Measurements from ENCODE around the gene FPGS.

DNA sequence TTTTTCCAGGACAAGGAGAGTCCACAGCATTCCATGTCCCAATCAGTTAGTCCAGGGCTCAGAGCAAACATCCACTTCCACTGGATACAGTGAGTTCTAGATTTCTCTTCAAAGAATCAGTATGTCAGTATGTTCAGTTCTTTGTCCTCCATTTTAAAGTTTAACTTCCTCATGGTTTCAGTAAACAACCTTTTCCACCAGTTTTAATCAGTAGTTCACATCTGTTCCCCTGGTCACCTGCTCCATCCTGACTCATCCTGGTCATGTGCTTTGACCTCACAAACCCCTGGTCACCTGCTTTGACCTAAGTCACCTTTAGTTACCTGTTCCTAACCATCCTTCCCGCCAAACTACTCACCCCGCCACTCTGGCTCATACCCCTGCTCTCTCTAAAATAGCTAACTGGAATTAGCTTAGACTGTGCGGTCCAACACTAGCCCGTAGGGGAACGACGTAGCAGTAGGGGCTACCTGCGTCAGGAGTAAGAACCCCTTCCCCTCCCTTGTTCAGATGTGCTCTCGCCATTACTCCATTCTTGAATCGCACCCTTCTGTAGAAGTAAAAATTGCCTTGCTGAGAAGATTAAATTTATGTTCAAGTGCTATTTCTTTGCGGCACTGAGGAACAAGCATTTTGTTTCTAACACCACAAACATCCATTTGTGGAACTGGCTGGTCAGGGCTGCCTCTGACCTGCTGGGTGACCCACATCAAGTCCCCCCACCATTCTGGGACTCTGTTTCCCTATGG, 46.2 kb downstream of the FPGS start:
- TF ChIP-seq, protein P1, sequence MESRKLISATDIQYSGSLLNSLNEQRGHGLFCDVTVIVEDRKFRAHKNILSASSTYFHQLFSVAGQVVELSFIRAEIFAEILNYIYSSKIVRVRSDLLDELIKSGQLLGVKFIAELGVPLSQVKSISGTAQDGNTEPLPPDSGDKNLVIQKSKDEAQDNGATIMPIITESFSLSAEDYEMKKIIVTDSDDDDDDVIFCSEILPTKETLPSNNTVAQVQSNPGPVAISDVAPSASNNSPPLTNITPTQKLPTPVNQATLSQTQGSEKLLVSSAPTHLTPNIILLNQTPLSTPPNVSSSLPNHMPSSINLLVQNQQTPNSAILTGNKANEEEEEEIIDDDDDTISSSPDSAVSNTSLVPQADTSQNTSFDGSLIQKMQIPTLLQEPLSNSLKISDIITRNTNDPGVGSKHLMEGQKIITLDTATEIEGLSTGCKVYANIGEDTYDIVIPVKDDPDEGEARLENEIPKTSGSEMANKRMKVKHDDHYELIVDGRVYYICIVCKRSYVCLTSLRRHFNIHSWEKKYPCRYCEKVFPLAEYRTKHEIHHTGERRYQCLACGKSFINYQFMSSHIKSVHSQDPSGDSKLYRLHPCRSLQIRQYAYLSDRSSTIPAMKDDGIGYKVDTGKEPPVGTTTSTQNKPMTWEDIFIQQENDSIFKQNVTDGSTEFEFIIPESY (IDR thresholded peaks at IDR 0.05; ENCODE audit: extremely low read depth, insufficient replicate concordance, low read length): no peak
- TF ChIP-seq, protein P2, sequence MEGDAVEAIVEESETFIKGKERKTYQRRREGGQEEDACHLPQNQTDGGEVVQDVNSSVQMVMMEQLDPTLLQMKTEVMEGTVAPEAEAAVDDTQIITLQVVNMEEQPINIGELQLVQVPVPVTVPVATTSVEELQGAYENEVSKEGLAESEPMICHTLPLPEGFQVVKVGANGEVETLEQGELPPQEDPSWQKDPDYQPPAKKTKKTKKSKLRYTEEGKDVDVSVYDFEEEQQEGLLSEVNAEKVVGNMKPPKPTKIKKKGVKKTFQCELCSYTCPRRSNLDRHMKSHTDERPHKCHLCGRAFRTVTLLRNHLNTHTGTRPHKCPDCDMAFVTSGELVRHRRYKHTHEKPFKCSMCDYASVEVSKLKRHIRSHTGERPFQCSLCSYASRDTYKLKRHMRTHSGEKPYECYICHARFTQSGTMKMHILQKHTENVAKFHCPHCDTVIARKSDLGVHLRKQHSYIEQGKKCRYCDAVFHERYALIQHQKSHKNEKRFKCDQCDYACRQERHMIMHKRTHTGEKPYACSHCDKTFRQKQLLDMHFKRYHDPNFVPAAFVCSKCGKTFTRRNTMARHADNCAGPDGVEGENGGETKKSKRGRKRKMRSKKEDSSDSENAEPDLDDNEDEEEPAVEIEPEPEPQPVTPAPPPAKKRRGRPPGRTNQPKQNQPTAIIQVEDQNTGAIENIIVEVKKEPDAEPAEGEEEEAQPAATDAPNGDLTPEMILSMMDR (IDR thresholded peaks at IDR 0.05 in 2 of 3, conservative IDR thresholded peaks at IDR 0.05 in 1 of 3; ENCODE audit: borderline replicate concordance in 1 of 3, insufficient read depth in 1 of 3, low read depth in 2 of 3, low read length in 2 of 3): no peak
- TF ChIP-seq ZFX (IDR thresholded peaks at IDR 0.05) (no peak), POLR2AphosphoS5 (IDR thresholded peaks at IDR 0.05; ENCODE audit: low read depth, low read length) (no peak), EGR1 (IDR thresholded peaks at IDR 0.05; ENCODE audit: low read depth) (no peak), POLR2A (IDR thresholded peaks at IDR 0.05; ENCODE audit: borderline replicate concordance, extremely low read depth, insufficient read depth, insufficient read length) (no peak), EZH2 (IDR thresholded peaks at IDR 0.05) (no peak), CEBPB (IDR thresholded peaks at IDR 0.05; ENCODE audit: low read depth) (no peak), EZH2phosphoT487 (IDR thresholded peaks at IDR 0.05; ENCODE audit: borderline replicate concordance) (no peak)
